LNCAP (cell line): ENCODE data around the gene PTH.

Source experiments
- TF ChIP-seq, protein P1 (sequence below): fragments of 450-650 bp; IDR thresholded peaks from 2 replicates; pipeline ENCODE4 v1.5.1; 2017; ENCODE audit warnings: mild to moderate bottlenecking

The PTH gene

DNA sequence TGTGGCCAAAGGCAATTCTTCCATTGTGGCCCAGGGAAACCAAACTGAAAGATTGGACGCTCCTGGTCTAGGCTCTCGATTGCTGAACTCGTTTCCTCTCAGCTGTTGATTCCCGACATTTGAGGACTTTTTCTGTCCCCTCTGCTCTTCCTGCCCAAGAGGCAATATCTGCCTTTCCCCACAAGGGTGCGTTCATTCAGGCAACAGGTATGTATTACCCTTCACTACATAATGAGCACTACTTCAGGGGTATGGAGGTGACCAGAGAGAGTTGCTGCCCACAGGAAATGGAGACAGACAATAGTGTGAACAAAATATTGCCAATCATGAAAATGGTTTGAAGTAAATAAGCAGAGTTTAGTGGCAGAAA, 8.2 kb downstream of the PTH start:
- TF ChIP-seq, protein P1, sequence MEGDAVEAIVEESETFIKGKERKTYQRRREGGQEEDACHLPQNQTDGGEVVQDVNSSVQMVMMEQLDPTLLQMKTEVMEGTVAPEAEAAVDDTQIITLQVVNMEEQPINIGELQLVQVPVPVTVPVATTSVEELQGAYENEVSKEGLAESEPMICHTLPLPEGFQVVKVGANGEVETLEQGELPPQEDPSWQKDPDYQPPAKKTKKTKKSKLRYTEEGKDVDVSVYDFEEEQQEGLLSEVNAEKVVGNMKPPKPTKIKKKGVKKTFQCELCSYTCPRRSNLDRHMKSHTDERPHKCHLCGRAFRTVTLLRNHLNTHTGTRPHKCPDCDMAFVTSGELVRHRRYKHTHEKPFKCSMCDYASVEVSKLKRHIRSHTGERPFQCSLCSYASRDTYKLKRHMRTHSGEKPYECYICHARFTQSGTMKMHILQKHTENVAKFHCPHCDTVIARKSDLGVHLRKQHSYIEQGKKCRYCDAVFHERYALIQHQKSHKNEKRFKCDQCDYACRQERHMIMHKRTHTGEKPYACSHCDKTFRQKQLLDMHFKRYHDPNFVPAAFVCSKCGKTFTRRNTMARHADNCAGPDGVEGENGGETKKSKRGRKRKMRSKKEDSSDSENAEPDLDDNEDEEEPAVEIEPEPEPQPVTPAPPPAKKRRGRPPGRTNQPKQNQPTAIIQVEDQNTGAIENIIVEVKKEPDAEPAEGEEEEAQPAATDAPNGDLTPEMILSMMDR = 0 out of 2 replicates have a peak, but pooled peaks have one; percentile 20

DNA sequence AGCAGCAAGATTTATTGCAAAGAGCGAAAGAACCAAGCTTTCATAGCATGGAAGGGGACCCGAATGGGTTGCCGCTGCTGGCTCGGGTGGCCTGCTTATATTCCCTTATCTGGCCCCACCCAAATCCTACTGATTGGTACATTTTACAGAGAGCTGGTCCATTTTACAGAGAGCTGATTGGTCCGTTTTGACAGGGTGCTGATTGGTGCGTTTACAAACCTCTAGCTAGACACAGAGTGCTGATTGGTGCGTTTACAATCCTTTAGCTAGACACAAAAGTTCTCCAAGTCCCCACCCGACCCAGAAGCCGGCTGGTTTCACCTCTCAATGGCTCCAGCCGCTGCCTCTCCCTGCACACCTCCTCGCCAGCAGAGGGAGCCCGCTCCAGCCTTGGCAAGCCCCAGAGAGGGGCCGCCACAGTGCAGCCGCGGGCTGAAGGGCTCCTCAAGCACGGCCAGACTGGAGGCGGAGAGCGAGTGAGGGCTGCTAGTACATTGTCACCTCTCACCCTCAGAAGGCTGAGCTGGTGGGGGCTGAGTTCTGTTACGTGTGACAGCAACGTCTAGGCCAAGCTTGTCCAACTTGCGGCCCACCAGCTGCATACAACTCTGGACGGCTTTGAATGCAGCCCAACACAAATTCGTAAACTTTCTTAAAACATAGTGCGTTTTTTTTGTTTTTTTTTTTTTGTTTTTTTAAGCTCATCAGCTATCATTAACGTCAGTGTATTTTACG, 8.7 kb downstream of the PTH start:
- TF ChIP-seq, protein P1 = no peak; the same call in 1 of the 2 replicates

DNA sequence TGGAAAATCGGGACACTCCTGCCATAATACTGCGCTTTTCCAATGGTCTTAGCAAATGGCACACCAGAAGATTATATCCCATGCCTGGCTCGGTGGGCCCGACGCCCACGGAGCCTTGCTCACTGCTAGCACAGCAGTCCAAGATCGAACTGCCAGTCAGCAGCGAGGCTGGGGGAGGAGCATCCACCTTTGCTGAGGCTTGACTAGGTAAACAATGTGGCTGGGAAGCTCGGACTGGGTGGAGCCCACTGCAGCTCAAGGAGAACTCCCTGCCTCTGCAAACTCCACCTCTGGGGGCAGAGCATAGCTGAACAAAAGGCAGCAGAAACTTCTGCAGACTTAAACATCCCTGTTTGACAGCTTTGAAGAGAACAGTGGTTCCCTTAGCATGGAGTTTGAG, 15.6 kb downstream of the PTH start:
- TF ChIP-seq, protein P1 = no peak

DNA sequence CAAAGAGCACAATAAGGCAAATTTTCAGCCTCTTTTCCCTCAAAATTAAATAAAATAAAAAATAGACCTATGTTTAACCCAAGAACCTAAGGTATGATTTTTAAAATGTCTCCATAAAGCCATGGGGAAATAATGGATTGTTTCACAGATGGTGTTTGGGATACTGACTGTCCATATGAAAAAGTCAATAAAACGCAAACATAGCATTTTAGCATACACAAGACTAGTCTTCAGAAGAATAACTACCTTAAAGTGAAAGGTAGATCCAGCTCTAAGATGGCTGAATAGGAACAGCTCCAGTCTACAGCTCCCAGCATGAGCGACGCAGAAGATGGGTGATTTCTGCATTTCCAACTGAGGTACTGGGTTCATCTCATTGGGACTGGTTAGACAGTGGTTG, 16.1 kb downstream of the PTH start:
- TF ChIP-seq, protein P1 = no peak

DNA sequence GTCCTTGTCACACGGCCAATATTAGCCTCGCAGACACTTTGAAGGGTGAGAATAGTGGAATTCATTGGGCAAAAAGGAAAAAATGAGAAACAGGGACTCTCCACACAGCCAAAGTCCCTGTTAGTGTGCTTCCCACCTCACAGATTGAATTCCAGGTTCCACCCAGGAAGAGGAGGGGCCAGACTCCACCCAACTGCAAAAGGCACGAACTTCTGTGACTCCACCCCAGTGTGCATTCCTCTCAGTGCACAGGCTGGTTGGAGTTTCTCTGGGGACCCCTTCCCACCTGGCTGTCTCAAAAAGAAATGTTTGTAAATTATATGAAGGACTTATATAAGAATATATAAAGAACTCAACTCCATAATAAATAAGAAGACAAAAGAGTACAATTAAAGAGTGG, 20.7 kb downstream of the PTH start:
- TF ChIP-seq, protein P1 = no peak

DNA sequence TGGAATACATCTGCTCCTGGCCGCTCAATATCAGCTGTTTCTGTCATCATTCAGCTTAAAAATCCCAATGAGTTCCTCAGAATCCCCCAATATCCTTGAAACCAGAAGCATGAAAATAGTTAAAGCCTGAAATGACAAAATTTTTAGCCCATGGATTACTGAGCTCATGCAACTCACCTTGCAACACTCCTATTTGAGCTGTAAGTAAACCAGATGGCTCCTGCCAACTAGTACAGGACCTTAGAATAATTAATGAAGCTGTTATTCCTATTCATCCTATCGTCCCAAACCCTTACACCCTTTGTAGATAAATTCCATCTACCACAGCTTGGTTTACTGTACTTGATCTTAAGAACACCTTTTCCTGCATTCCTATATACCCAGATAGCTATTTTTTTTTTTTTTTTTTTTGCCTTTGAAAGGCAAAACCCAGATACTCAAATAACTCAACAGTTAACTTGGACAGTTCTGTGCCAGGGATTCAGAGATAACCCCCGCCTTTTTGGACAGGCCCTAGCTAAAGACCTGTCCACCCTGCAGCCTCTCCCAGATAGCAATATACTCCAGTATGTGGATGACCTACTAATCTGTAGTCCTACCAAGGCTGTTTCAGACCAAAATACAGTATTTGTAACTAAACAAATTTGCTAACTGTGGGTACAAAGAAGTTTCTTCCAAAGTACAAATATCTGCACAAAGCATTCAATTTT, 22.6 kb downstream of the PTH start:
- TF ChIP-seq, protein P1 = no peak

DNA sequence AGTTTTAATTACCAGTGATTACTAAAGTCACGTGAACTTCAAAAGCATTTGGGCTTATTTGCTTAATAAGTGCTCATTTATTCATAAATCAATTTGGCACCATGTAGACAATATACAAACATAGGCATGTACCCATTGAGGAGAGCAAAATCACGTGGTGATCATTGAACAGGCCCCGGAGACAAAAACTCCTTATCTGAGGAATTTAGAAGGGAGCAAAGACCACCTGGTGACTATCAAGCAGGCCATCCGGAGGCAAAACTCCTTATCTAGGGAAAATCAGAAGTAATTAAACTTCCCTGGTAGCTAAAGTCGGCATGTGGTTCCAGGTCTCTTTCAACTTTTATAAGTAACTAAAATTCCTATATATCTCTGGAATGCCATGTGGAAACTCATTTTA, 27.0 kb downstream of the PTH start:
- TF ChIP-seq, protein P1 = no peak
